Duodenal mucosa (tissue), 2 donors: ENCODE data around the gene ANAPC5.
"Not testable (repeated sequence)": the region's sequence is repeated elsewhere in the genome, so short reads cannot be mapped to it uniquely, and the experiment has no call there.

Experiments used
- H3K27ac ChIP-seq: one replicate; pipeline ENCODE4 v1.7.0; 2013; ENCODE audit warnings: low read depth, low read length
- H3K27me3 ChIP-seq, 2 donors: one replicate each; pipeline ENCODE4 v1.7.0; 2013; ENCODE audit warnings: low read length in 2 of 2, control low read depth in 1 of 2; ENCODE audit not compliant: insufficient read depth in 2 of 2, control insufficient read depth in 1 of 2
- H3K36me3 ChIP-seq, 2 donors: one replicate each; pipeline ENCODE4 v1.7.0; 2013; ENCODE audit warnings: low read length in 2 of 2, control low read depth in 1 of 2; ENCODE audit not compliant: insufficient read depth in 2 of 2, control insufficient read depth in 1 of 2
- H3K4me1 ChIP-seq, 2 donors: one replicate each; pipeline ENCODE4 v1.7.0; 2013; ENCODE audit warnings: low read length in 2 of 2, control low read depth in 1 of 2; ENCODE audit not compliant: insufficient read depth in 2 of 2, control insufficient read depth in 1 of 2
- H3K4me3 ChIP-seq, 2 donors: one replicate each; pipeline ENCODE4 v1.7.0; 2013; ENCODE audit warnings: low read length in 2 of 2, low read depth in 1 of 2
- H3K9ac ChIP-seq, 2 donors: one replicate each; pipeline ENCODE4 v1.7.0; 2013; ENCODE audit warnings: low read length in 2 of 2, low read depth in 1 of 2
- H3K9me3 ChIP-seq, 2 donors: one replicate each; pipeline ENCODE4 v1.7.0; 2013; ENCODE audit warnings: low read length in 2 of 2, control low read depth in 1 of 2; ENCODE audit not compliant: control insufficient read depth in 1 of 2

Gene ANAPC5

GRCh38 chr12:121288158-121288845, 63.9 kb downstream of the ANAPC5 start:
- Histone ChIP-seq H3K4me3 (no peak overlapping the region), H3K9ac (no peak overlapping the region), H3K9me3 (no peaks in the 10 kb centered on the region), H3K36me3 (peaks cover 0 to 1% of the 10 kb centered on the region in 2 donors), H3K27ac (no peak overlapping the region), H3K4me1 (no peaks in the 10 kb centered on the region), H3K27me3 (no peaks in the 10 kb centered on the region)

GRCh38 chr12:121287267-121287954, 64.8 kb downstream of the ANAPC5 start:
- Histone ChIP-seq H3K27ac (no peak overlapping the region), H3K27me3 (no peaks in the 10 kb centered on the region), H3K4me3 (no peak overlapping the region), H3K9ac (no peak overlapping the region), H3K36me3 (peaks cover 0 to 4% of the 10 kb centered on the region in 2 donors), H3K9me3 (no peaks in the 10 kb centered on the region), H3K4me1 (no peaks in the 10 kb centered on the region)

GRCh38 chr12:121285856-121286255, 66.4 kb downstream of the ANAPC5 start:
- no peak overlapping the region for H3K4me3 ChIP-seq

GRCh38 chr12:121284551-121285390, 67.4 kb downstream of the ANAPC5 start:
- no peaks in the 10 kb centered on the region for H3K4me1 ChIP-seq
- peaks cover 0 to 4% of the 10 kb centered on the region in 2 donors for H3K36me3 ChIP-seq
- H3K27me3 ChIP-seq, result no peaks in the 10 kb centered on the region
- H3K9ac ChIP-seq, result no peak overlapping the region
- H3K27ac ChIP-seq, result no peak overlapping the region
- H3K4me3 ChIP-seq, result no peak overlapping the region
- H3K9me3 ChIP-seq, result no peaks in the 10 kb centered on the region

More at GRCh38 chr12:121285856-121286255, 66.4 kb downstream of the ANAPC5 start:
- Histone ChIP-seq H3K9me3 (no peaks in the 10 kb centered on the region), H3K4me1 (no peaks in the 10 kb centered on the region), H3K9ac (no peak overlapping the region), H3K27ac (no peak overlapping the region), H3K36me3 (peaks cover 0 to 4% of the 10 kb centered on the region in 2 donors), H3K27me3 (no peaks in the 10 kb centered on the region)

- peaks cover 0 to under 1% of the 10 kb centered on the region in 2 donors for H3K4me1 ChIP-seq
- H3K9ac ChIP-seq, result no peak overlapping the region
- H3K27me3 ChIP-seq, result no peaks in the 10 kb centered on the region
- no peak overlapping the region for H3K4me3 ChIP-seq
- H3K36me3 ChIP-seq, result peaks cover 0 to 8% of the 10 kb centered on the region in 2 donors
- H3K9me3 ChIP-seq, result no peaks in the 10 kb centered on the region
- no peak overlapping the region for H3K27ac ChIP-seq
Observed at GRCh38 chr12:121283841-121284240, 68.4 kb downstream of the ANAPC5 start.

- H3K9ac ChIP-seq, result no peak overlapping the region
- H3K27me3 ChIP-seq, result no peaks in the 10 kb centered on the region
- peaks cover 0 to 3% of the 10 kb centered on the region in 2 donors for H3K4me1 ChIP-seq
- H3K4me3 ChIP-seq, result no peak overlapping the region
- H3K27ac ChIP-seq, result no peak overlapping the region
- H3K9me3 ChIP-seq, result no peaks in the 10 kb centered on the region
- H3K36me3 ChIP-seq, result peaks cover 0 to 8% of the 10 kb centered on the region in 2 donors
Observed at GRCh38 chr12:121283388-121283787, 68.8 kb downstream of the ANAPC5 start.

GRCh38 chr12:121282910-121283309, 69.3 kb downstream of the ANAPC5 start:
- not testable (repeated sequence) for H3K4me3 ChIP-seq, H3K4me1 ChIP-seq, H3K27me3 ChIP-seq, H3K9ac ChIP-seq, H3K36me3 ChIP-seq, H3K27ac ChIP-seq, H3K9me3 ChIP-seq

GRCh38 chr12:121282072-121282742, 70.0 kb downstream of the ANAPC5 start:
- Histone ChIP-seq H3K36me3 (peaks cover 4 to 8% of the 10 kb centered on the region in 2 donors), H3K9ac (no peak overlapping the region), H3K4me3 (no peak overlapping the region), H3K4me1 (peaks cover 0 to 3% of the 10 kb centered on the region in 2 donors), H3K27ac (no peak overlapping the region), H3K27me3 (no peaks in the 10 kb centered on the region), H3K9me3 (no peaks in the 10 kb centered on the region)

GRCh38 chr12:121281116-121281515, 71.1 kb downstream of the ANAPC5 start:
- H3K4me3 ChIP-seq, H3K27ac ChIP-seq, H3K27me3 ChIP-seq, H3K9ac ChIP-seq, H3K9me3 ChIP-seq, H3K36me3 ChIP-seq, H3K4me1 ChIP-seq: not testable (repeated sequence)
